Measurements from ENCODE around the gene TMED5.
A peak's percentile ranks its signal among the peaks of the same experiment; 100 is the strongest.
"Not testable (repeated sequence)": the region's sequence is repeated elsewhere in the genome, so short reads cannot be mapped to it uniquely, and the experiment has no call there.

Gene TMED5

DNA sequence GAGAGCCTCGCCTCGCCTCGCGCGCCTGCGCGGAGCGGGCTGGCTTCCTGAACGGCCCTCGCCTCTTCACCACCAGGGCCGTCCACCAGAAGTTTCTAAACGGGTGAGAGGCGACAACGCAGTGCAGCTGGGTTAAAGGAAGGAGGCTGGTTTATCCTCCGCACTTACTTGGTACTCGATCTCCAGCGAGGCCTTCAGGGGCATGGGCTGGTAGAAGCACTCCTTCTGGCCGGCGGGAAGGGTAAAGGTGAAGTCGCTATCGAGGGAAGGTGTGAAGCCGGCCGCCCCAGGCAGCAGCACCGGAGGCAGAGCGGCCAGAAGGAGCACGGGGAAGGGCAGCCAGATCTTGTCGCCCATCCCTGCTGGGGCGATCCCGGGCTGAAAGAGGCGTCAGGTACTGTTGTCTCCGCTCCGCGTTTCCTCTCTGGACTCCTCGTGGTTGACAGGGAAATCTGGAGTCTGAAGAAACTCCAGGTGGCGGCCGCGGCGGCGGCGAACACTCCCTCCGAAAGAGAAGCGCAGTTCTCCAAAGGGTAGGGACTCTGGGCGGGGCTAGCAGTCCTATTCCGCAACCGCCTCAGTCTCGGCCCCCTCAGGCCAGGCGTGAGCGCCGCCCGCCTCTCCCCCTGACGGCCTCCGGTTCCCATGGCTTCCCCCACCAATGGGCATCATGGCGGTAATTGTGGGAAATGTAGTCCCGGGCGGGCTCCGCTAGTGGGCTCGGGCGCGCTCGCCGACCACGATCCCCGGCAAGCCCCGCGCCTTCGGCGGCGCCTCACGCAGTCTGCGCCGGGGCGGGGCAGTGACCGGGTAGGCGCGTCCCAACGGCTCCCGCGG lies at the start of gene TMED5:
Gene TMED5, minus strand, starts transcription at position 528 of the 837 bp plus-strand sequence. Its CDS starts 171 bp downstream, at position 357.
- peak; percentile 90 for DNase-seq

DNA sequence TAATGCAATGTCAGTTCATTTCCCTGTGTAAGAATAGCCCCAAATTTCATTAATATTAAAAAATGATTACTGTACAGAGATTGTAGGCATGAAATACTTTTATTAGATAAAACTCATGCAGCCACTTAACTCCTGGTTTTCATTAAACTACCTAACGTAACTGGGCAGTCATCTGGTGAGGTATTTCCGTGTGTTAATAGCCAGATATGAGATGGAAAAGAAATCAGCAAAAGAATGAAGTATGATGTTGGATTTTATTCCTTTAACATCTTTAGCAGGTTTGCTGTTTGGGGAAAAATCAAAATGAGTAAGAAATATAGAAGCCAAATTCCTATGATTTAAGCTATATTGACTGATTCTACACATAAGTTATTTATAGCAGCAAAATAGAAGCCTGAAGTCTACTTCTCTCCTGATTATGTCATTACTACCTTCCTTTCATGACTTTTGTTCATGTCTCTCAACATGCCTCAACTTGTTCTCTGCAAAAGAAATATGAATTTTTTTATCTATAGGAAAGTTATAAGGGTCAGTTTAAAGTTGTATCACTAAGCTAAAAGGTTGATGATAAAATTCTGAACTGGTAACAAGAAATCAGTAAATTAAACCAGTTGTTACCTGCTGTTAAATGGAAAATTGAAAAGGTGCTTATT lies 42.9 kb upstream of the TMED5 start:
- DNase-seq: no peak

- no peak for DNase-seq
Measured at GRCh38 chr1:93221913-93222312, 41.7 kb upstream of the TMED5 start.

DNA sequence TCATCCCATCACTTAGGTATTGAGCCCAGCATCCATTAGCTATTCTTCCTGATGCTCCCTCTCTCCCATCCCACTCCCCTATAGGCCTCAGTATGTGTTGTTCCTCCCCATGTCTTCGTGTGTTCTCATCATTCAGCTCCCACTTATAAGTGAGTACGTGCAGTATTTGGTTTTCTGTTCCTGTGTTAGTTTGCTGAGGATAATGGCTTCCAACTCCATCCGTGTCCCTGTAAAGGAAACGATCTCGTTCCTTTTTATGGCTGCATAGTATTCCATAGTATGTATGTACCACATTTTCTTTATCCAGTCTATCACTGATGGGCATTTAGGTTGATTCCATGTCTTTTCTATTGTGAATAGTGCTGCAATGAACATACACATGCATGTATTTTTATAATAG lies 40.5 kb upstream of the TMED5 start:
- not testable (repeated sequence) for DNase-seq

DNA sequence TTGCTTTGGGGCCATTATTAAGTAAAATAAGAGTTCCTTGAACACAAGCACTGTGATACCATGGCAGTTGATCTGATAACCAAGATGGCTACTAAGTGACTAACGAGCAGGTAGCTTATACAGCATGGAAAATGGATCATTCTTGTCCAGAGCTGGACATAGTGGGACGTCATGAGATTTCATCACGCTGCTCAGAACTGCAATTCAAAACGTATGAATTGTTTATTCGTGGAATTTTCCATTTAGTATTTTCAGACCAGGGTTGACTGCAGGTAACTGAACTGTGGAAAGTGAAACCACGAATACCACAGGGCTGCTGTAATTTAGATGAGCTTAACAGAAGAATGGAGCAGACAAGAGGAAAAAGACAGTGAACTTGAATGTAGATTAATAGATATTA lies 39.2 kb upstream of the TMED5 start:
- no peak for DNase-seq

DNA sequence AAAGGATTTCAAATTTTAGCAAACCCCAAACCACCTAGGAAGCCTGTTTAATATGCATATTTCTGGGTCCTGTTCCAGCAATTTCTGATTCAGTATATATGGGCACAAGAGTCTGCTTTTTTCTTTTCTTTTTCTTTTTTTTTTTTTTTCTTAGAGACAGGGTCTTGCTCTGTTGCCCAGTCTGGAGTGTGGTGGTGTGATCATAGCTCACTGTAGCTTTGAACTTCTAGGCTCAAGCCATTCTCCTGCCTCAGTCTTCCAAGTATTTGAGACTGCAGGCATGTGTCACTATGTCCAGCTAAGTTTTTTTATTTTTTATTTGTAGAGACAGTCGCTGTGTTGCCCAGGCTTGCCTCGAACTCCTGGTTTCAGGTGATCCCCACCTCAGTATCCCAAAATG lies 35.1 kb upstream of the TMED5 start:
- DNase-seq: no peak

GRCh38 chr1:93207211-93207610 lies 27.0 kb upstream of the TMED5 start:
- no peak for DNase-seq

DNA sequence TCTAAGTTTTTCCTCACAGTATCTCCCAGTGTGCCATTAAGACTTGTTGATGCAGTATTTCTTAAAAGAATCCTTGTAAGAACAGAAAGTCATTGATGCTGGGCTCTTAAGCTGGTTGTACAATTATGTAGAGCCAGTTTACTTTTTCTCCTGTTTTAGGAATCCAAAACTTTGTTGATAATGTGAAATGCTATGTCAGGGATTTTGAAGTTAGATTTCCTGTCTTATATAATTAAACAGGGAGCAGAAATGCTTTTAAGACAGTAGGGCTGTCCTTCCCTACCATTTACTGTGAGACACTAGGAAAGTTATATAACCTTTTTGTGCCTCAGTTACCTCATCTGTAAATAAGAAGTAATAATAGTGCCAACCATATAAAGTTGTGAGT lies 26.3 kb upstream of the TMED5 start:
- DNase-seq: no peak

DNA sequence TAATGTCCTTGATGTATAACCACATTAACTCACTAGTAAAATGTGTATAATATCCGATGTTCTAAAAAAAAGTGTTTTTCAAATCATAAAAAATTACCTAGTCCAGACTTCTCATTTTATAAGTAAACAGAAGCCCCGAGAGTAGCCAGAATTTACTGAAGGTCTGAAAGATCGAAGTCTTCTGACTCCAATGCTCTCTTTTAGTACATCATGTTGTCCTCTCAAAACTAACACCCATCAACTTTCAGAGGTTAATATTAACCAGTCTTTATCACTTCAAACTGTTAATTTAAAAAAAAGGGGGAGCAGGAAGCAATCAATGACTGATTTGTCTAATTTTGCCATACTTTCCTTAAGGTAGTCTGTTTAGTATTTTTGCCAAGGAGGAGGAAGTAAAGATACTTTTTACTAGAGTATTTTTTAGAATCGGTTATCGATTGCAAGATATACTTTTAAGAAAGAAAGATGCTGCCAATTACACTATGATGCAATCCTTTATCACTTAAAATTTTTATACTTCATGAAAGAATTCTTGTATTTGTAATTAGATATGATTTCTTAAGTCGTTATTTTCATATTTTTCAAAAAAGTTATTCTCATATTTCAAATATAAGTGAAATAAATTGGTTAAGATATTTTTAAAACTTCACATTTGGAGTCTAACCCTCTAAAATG lies 25.8 kb upstream of the TMED5 start:
- DNase-seq: no peak

GRCh38 chr1:93200714-93201113 lies 20.5 kb upstream of the TMED5 start:
- DNase-seq: no peak

DNA sequence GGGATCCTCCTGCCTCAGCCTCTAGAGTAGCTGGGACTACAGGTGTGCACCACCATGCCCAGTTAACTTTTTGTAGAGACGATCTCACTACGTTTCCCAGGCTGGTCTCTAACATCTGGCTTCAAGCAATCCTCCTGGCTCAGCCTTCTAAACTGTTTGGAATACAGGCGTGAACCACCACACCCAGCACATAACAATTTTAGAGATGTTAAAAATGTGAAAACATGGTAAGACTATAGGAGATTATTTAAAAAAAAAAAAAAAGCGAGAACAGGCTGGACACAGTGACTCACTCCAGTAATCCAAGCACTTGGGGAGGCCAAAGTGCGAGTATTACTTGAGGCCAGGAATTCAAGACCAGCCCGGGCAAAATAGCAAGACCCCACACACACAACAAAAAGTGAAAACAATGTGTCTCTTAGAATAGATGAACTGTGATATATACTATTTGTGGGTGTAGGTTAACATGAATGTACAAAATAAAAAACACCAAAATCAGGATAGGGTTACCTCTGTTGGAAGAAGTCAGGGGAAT lies 19.9 kb upstream of the TMED5 start:
- DNase-seq: no peak

GRCh38 chr1:93199150-93199549 lies 18.9 kb upstream of the TMED5 start:
- no peak for DNase-seq

DNA sequence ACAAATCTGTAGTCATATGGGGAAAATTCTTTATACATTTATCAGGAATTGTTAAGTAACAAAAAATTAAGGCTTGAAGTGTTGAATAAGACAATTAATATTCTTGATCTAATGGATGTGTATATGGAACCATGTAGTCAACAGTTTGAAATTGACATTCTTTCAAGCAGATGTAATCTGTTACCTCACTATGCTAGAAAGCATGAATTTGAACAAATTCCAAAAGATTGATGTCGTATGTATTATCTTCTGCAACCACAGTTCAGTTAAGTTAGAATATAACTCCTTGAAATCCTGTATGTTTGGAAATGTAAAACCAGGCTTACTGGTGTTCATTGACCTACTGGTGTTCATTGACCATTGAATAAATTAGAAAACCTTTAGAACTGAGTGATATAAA lies 16.4 kb upstream of the TMED5 start:
- DNase-seq: no peak

DNA sequence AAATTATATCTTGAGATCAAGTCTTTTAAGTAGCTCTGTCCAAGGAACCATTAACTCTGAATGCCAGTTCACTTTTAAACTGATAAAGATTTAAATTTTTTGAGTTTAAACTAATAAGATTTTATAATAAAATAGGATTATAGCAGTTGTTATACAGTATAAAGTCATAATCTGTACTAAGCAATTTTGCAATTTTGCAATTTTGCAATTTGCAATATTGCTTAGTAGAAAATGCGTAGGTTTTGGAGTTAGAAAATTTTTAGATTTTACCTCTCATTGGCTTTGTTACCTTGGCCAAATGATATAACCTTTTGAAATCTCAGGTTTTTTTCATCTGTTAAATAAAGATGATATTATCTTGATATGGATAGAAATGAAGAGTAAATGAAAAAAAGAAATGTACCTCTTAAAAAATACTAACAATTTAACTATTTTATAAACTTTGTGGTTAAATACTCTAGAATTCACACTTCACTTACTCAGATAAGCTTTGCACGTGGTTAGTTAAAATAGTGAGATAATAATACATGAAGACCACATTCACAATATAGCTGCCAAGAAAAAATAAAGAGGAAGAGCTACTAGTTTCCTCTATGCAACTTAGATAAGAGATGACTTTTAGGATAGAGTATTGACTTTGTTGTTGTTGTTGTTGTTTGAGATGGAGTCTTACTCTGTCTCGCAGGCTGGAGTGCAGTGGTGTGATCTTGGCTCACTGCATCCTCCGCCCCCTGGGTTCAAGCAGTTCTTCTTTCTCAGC lies 14.2 kb upstream of the TMED5 start:
- no peak for DNase-seq

- DNase-seq: no peak
Measured at GRCh38 chr1:93190432-93190831, 10.2 kb upstream of the TMED5 start.

GRCh38 chr1:93186667-93187066 lies 6.5 kb upstream of the TMED5 start:
- no peak for DNase-seq

DNA sequence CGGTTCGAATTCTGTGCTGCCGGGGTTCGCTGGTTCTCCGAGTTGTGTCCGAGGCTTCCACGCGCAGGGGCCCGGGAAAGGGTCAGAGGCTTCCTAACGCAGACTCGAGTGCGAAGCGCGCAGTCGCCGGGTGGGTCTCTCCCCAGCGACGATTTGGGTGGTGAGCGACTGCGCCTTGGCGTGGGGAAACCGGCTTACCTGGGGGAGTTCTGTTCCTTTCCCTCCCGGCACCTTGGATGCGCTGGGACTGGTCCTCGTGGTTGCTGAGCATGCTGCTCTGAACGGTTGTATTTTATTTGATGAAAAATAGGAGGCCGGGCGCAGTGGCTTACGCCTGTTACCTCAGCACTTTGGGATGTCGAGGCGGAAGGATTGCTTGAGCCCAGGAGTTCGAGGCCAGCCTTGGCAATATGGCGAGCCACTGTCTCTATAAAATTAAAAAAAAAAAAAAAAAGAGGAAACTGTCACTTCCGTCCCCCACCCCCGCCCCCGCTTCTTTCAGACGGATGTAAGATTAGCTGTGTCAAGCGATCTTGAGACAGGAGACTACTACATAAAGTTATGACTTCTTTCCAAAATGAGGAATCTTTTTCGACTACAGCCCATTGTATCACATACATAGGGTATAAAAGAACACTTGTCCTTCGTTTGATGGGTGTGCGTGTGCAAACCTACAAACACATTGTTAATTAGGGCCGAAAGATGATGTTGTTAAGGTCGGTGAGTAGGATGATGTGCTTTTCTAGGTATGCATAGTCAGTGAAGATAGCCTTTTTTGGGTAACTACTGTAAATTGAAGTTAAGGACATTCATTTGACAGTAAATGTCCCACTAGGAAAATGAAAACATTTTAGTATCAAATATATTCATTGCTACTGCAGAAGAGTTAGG lies 755 bp upstream of the TMED5 start, which contains the start of gene CCDC18:
Gene CCDC18, plus strand, starts transcription at position 2 of the 891 bp plus-strand sequence. CDS start 2,638 bp downstream, outside the sequence.
- no peak for DNase-seq

DNA sequence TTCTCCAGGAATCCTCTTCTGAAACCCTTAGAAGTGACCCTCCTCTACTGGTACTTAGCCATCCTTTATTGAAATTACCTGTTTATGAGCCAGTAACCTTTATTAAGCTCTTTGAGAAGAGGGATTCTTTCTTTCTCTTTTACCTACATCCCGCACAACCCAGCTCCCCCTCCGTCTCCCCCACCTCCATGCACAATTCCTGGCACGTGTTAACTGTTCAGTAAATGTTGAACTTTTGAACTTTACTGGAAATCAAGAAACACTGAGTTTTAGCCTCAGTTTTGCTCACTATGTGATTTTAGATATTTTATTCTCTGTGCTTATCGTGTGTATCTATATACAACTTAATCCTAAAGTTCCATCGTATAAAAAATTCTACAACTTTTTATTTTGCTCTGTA lies 1.8 kb downstream of the TMED5 start:
- DNase-seq: no peak

DNA sequence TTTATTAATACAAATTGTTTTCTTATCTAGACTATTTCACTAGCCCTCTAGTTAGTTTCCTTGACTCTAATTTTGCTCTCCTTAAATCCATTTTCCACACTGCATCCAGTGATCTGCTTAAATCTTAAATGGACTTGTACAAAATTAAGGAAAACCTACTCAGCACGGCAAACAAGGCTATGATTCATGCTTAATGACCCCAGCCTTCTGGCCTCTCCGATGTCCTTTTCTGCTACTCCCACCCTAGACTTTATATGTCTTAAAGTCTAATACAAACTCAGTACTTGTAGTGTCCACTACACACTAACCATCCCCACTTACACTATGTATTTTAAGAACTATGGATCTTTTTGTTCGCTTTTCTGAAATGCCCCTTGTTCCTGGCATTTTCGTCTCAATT lies 2.2 kb downstream of the TMED5 start:
- no peak for DNase-seq

GRCh38 chr1:93174638-93175037 lies 5.6 kb downstream of the TMED5 start:
- not testable (repeated sequence) for DNase-seq

DNA sequence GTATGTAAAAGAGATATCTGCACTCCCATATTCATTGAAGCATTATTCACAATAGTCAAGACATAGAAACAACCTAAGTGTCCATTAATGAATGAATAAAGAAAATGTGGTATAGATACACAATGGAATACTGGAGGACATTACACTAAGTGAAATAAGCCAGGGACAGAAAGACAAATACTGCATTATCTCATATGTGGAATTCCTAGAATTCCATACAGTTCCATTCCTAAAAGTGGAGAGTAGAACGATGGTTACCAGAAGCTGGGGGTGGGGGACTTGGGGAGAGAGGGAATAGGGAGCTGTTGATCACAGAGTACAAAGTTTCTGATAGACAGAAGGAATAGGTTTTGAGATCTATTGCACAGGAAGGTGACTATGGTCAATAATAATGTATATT lies 7.4 kb downstream of the TMED5 start:
- DNase-seq: no peak

- no peak for DNase-seq
Measured at GRCh38 chr1:93171549-93172034, 8.6 kb downstream of the TMED5 start.

Measured in activated CD4-positive, CD25-positive, alpha-beta regulatory T cell treated with anti-CD3 and anti-CD28 coated beads, Interleukin-2, amount 50 U/mL, for 72 hours (primary cell).